IMR-90 (cell line): ENCODE measurements around the gene LEO1. TPM values are rescaled to one million over a fixed set of nuclear protein-coding genes. Genes with fewer than 3 reads are reported as not detected.

Experiments used
- ATAC-seq: fragments of 200-7000 bp; cut with Tn5 transposase; 2 replicates; pipeline ENCODE4 v1.9.1; 2020; ENCODE audit warnings: low read depth, mild to moderate bottlenecking, moderate library complexity
- BruUV-seq: library from RNA; stranded (reverse); fragments of 400-500 nt; replicated peaks from 2 replicates; lab custom pipeline; 2021; lab: Mats Ljungman, UMichigan
- CTCF ChIA-PET: fragments of 300-600 bp; formaldehyde crosslinking; extraction: SDS; loops from one replicate; lab custom pipeline; 2021; ENCODE audit warnings: antibody characterized with exemption; lab: Yijun Ruan, JAX
- POLR2A ChIA-PET: fragments of 300-600 bp; sonication (Branson Sonifier 250); formaldehyde crosslinking; loops from one replicate; lab custom pipeline; 2022; ENCODE audit warnings: antibody characterized with exemption; ENCODE audit not compliant: unreplicated experiment; lab: Charles Lee
- DNase-seq: peaks from one replicate; pipeline ENCODE4 v3.0.0; 2013
- H2AFZ ChIP-seq: replicated peaks from 2 replicates; pipeline ENCODE3; 2013; ENCODE audit warnings: low read length, mild to moderate bottlenecking; ENCODE audit not compliant: poor library complexity
- H2AK5ac ChIP-seq: 2 replicates; pipeline ENCODE4 v1.6.1; 2013; ENCODE audit warnings: low read depth, low read length, inconsistent platforms
- H2AK9ac ChIP-seq: replicated peaks from 2 replicates; pipeline ENCODE3; 2013; ENCODE audit warnings: mild to moderate bottlenecking, low read depth, low read length, moderate library complexity; ENCODE audit not compliant: poor library complexity
- H2BK120ac ChIP-seq: 2 replicates; pipeline ENCODE4 v1.6.1; 2013; ENCODE audit warnings: low read depth, low read length, inconsistent platforms
- H2BK15ac ChIP-seq: 3 replicates; pipeline ENCODE4 v1.6.1; 2013; ENCODE audit warnings: low read depth, low read length, inconsistent platforms
- H2BK20ac ChIP-seq: 2 replicates; pipeline ENCODE4 v1.6.1; 2013; ENCODE audit warnings: low read depth, mild to moderate bottlenecking, inconsistent platforms, low read length, moderate library complexity
- H2BK5ac ChIP-seq: 2 replicates; pipeline ENCODE4 v1.6.1; 2013; ENCODE audit warnings: mild to moderate bottlenecking, low read depth, low read length, inconsistent platforms; ENCODE audit not compliant: poor library complexity, severe bottlenecking
- H3K14ac ChIP-seq: replicated peaks from 2 replicates; pipeline ENCODE4 v1.6.1; 2013; ENCODE audit warnings: low read depth, low read length, inconsistent platforms
- H3K18ac ChIP-seq: 2 replicates; pipeline ENCODE4 v1.6.1; 2013; ENCODE audit warnings: low read depth, low read length, control low read depth
- H3K23ac ChIP-seq: 2 replicates; pipeline ENCODE4 v1.6.1; 2013; ENCODE audit warnings: low read depth, low read length, inconsistent platforms
- H3K27ac ChIP-seq: 2 replicates; pipeline ENCODE4 v1.5.1; 2013; ENCODE audit warnings: mild to moderate bottlenecking, control low read depth, low read length; ENCODE audit not compliant: insufficient read depth
- H3K27me3 ChIP-seq: 2 replicates; pipeline ENCODE4 v1.6.1; 2013; ENCODE audit warnings: low read length; ENCODE audit not compliant: control insufficient read depth, insufficient read depth
- H3K36me3 ChIP-seq: 2 replicates; pipeline ENCODE4 v1.6.1; 2013; ENCODE audit warnings: low read length, mixed read lengths; ENCODE audit not compliant: control insufficient read depth, insufficient read depth
- H3K4ac ChIP-seq: 2 replicates; pipeline ENCODE4 v1.6.1; 2013; ENCODE audit warnings: low read depth, low read length, inconsistent platforms
- H3K4me1 ChIP-seq: 2 replicates; pipeline ENCODE4 v1.6.1; 2013; ENCODE audit warnings: low read length, mixed read lengths; ENCODE audit not compliant: control insufficient read depth, insufficient read depth
- H3K4me2 ChIP-seq: 2 replicates; pipeline ENCODE4 v1.6.1; 2013; ENCODE audit warnings: low read depth, mild to moderate bottlenecking, control low read depth, low read length, moderate library complexity
- H3K4me3 ChIP-seq: 2 replicates; pipeline ENCODE4 v1.5.1; 2013; ENCODE audit warnings: low read depth, mild to moderate bottlenecking, control low read depth, low read length, moderate library complexity; ENCODE audit not compliant: insufficient read depth
- H3K56ac ChIP-seq: 2 replicates; pipeline ENCODE4 v1.6.1; 2013; ENCODE audit warnings: low read length, inconsistent platforms; ENCODE audit not compliant: insufficient read depth; ENCODE audit errors: extremely low read depth
- H3K79me1 ChIP-seq, 2 experiments: 2 replicates each; pipeline ENCODE4 v1.6.1; 2013; ENCODE audit warnings: low read length in 2 of 2, inconsistent platforms in 1 of 2, low read depth in 1 of 2
- H3K9ac ChIP-seq: 2 replicates; pipeline ENCODE4 v1.6.1; 2013; ENCODE audit warnings: low read depth, low read length, control low read depth
- H3K9me1 ChIP-seq: 2 replicates; pipeline ENCODE4 v1.6.1; 2013; ENCODE audit warnings: low read length, inconsistent platforms; ENCODE audit not compliant: insufficient read depth
- H3K9me3 ChIP-seq: 2 replicates; pipeline ENCODE4 v1.6.1; 2013; ENCODE audit warnings: low read length; ENCODE audit not compliant: control insufficient read depth, insufficient read depth
- H4K20me1 ChIP-seq: 2 replicates; pipeline ENCODE4 v1.6.1; 2013; ENCODE audit warnings: low read length, inconsistent platforms; ENCODE audit not compliant: insufficient read depth
- H4K5ac ChIP-seq: 2 replicates; pipeline ENCODE4 v1.6.1; 2013; ENCODE audit warnings: mild to moderate bottlenecking, low read depth, low read length, control low read depth
- H4K8ac ChIP-seq, 2 experiments: 2 replicates each; pipeline ENCODE4 v1.6.1; 2013; ENCODE audit warnings: low read depth in 2 of 2, low read length in 2 of 2, control low read depth in 1 of 2, inconsistent platforms in 1 of 2
- H4K91ac ChIP-seq: 2 replicates; pipeline ENCODE4 v1.6.1; 2013; ENCODE audit warnings: low read depth, low read length, inconsistent platforms; ENCODE audit not compliant: insufficient read depth
- BHLHE40 ChIP-seq: fragments of 150-350 bp; IDR thresholded peaks from 2 replicates; pipeline ENCODE4 v1.6.1; 2016; ENCODE audit warnings: mild to moderate bottlenecking, low read depth, low read length
- CEBPB ChIP-seq: IDR thresholded peaks from 2 replicates; pipeline ENCODE4 v1.6.1; 2012; ENCODE audit warnings: low read depth, low read length, improper control_type of control experiment
- CHD1 ChIP-seq: IDR thresholded peaks from 2 replicates; pipeline ENCODE4 v1.6.1; 2012; ENCODE audit warnings: low read depth, low read length, improper control_type of control experiment
- CTCF ChIP-seq: conservative IDR thresholded peaks from 2 replicates; pipeline ENCODE4 v1.5.1; 2012; ENCODE audit warnings: mild to moderate bottlenecking, low read depth, low read length, improper control_type of control experiment
- ELK1 ChIP-seq: fragments of 150-350 bp; IDR thresholded peaks from 2 replicates; pipeline ENCODE4 v1.6.1; 2016; ENCODE audit warnings: low read depth, mild to moderate bottlenecking, low read length, moderate library complexity, borderline replicate concordance
- MAFK ChIP-seq: IDR thresholded peaks from 2 replicates; pipeline ENCODE4 v1.6.1; 2012; ENCODE audit warnings: low read depth, low read length, improper control_type of control experiment
- MAZ ChIP-seq: IDR thresholded peaks from 2 replicates; pipeline ENCODE4 v1.6.1; 2012; ENCODE audit warnings: low read depth, mild to moderate bottlenecking, low read length, improper control_type of control experiment, moderate library complexity, borderline replicate concordance
- MXI1 ChIP-seq: IDR thresholded peaks from 2 replicates; pipeline ENCODE4 v1.6.1; 2012; ENCODE audit warnings: low read depth, mild to moderate bottlenecking, low read length, moderate library complexity, borderline replicate concordance
- POLR2A ChIP-seq: IDR thresholded peaks from 2 replicates; pipeline ENCODE4 v1.6.1; 2012; ENCODE audit warnings: mild to moderate bottlenecking, low read depth, low read length
- RAD21 ChIP-seq: IDR thresholded peaks from 2 replicates; pipeline ENCODE4 v1.6.1; 2012; ENCODE audit warnings: low read length, improper control_type of control experiment
- RFX5 ChIP-seq: IDR thresholded peaks from 2 replicates; pipeline ENCODE4 v1.8.0; 2012; ENCODE audit warnings: low read depth, mild to moderate bottlenecking, low read length, moderate library complexity
- SMC3 ChIP-seq: fragments of 150-350 bp; IDR thresholded peaks from 2 replicates; pipeline ENCODE4 v1.6.1; 2016; ENCODE audit warnings: low read depth, mild to moderate bottlenecking, antibody characterized with exemption, low read length, moderate library complexity
- USF2 ChIP-seq: fragments of 150-350 bp; IDR thresholded peaks from 2 replicates; pipeline ENCODE4 v1.6.1; 2017; ENCODE audit warnings: mild to moderate bottlenecking, antibody characterized with exemption, low read length, low read depth
- WGBS, 2 experiments: methylation state at CpG; one replicate each; pipeline versions ENCODE4 v1.1.5 to v1.1.7; 2013; ENCODE audit warnings: missing lambda C conversion rate in 2 of 2; ENCODE audit not compliant: insufficient read length in 1 of 2; ENCODE audit errors: extremely low coverage in 2 of 2; 5-methylcytosine and 5-hydroxymethylcytosine counted together
- dilution Hi-C: fragments of 300-500 bp; cut with HindIII; formaldehyde crosslinking; loops from one replicate; pipeline ENCODE4 v1.14.3; 2018; ENCODE audit warnings: low sequenced_read_pairs; ENCODE audit not compliant: unreplicated experiment
- in situ Hi-C: fragments of 300-500 bp; cut with MboI; formaldehyde crosslinking; loops from 3 replicates; pipeline ENCODE4 v1.14.3; 2019; ENCODE audit warnings: low sequenced_read_pairs, inconsistent platforms, mixed read lengths
- intact Hi-C: fragments of 100-400 bp; cut with micrococcal nuclease; formaldehyde crosslinking; loops from 2 replicates; pipeline ENCODE4 v1.10.0; 2022
- polyA plus RNA-seq, 3 experiments: library from polyadenylated mRNA; depleted of rRNA; stranded (reverse); fragments of >200 nt; gene quantifications; 2 replicates each; pipeline ENCODE4 v1.2.3, GENCODE V29; 2012; ENCODE audit warnings: low replicate concordance in 1 of 3
- total RNA-seq: library from RNA; depleted of rRNA; stranded (reverse); fragments of >200 nt; gene quantifications from 2 replicates; pipeline ENCODE4 v1.2.3, GENCODE V29; 2012

LEO1 gene
- total and polyA plus RNA-seq, 2 of the 4 experiments (the other 2 are of a cell fraction) = 9.0 to 11.5 TPM

GRCh38 chr15:52011711-52012144 is 40.1 kb upstream of the LEO1 start:
- no peaks in the 10 kb centered on the region for H4K20me1 ChIP-seq
- H3K9me3 ChIP-seq = no peaks in the 10 kb centered on the region
- no peak overlapping the region for H4K8ac ChIP-seq
- no peak overlapping the region for H2BK120ac ChIP-seq
- no peaks in the 10 kb centered on the region for H3K27me3 ChIP-seq
- H3K79me1 ChIP-seq = 0 out of 4 replicates have a peak, but pooled peaks cover 3% of the 10 kb centered on the region in 2 experiments
- no peak overlapping the region for H4K91ac ChIP-seq
- in situ Hi-C loops (loop anchor here (25.0 kb wide), 1 partner anchor 651 kb away; no protein-coding TSS in a partner anchor), dilution Hi-C loops (no loop called here), intact Hi-C loops (no loop called here)
- WGBS, 2 experiments = 67% methylated on average over 1 of the region's 3 CpGs; no CpG with 5 or more reads in 1 of the 2 experiments
- H4K5ac ChIP-seq = no peak overlapping the region; the same call in 1 of the 2 replicates
- H3K9me1 ChIP-seq = peaks cover 5% of the 10 kb centered on the region
- H3K4me3 ChIP-seq = no peak overlapping the region
- no peak overlapping the region for H3K56ac ChIP-seq
- no peak for DNase-seq
- H3K23ac ChIP-seq = no peak overlapping the region
- H2AK5ac ChIP-seq = peak overlapping the region; percentile 78
- POLR2A ChIA-PET = no interaction called here
- no peak for TF ChIP-seq RAD21
- TF ChIP-seq MXI1 = no peak
- no peak for TF ChIP-seq MAFK
- TF ChIP-seq USF2 = no peak
- no peak for TF ChIP-seq CEBPB
- no peak for TF ChIP-seq ELK1
- TF ChIP-seq MAZ = no peak
- TF ChIP-seq BHLHE40 = no peak
- no peak for TF ChIP-seq SMC3
- no peak for TF ChIP-seq CHD1
- no peak for TF ChIP-seq POLR2A
- no peak for TF ChIP-seq RFX5
- no peak for TF ChIP-seq CTCF
- no peak overlapping the region for H3K27ac ChIP-seq
- no TSS peak for BruUV-seq
- peak overlapping the region; percentile 52; the same call in 1 of the 2 replicates for H2BK20ac ChIP-seq
- no peak overlapping the region for H3K9ac ChIP-seq
- H3K18ac ChIP-seq = peak overlapping the region; percentile 26; the same call in 1 of the 2 replicates
- peak overlapping the region; percentile 46; the same call in 1 of the 2 replicates for H3K14ac ChIP-seq
- peaks cover 9% of the 10 kb centered on the region; the same call in 1 of the 2 replicates for H3K4me1 ChIP-seq
- peak overlapping the region; percentile 88; the same call in 2 of the 3 replicates for H2BK15ac ChIP-seq
- peak overlapping the region; percentile 18 for H2BK5ac ChIP-seq
- CTCF ChIA-PET = no interaction called here
- H3K4ac ChIP-seq = peak overlapping the region; percentile 13; the same call in 1 of the 2 replicates
- H2AK9ac ChIP-seq = peak overlapping the region; percentile 13
- H3K4me2 ChIP-seq = no peak overlapping the region
- no peak for ATAC-seq
- H2AFZ ChIP-seq = no peak overlapping the region
- H3K36me3 ChIP-seq = no peaks in the 10 kb centered on the region
